Loucy (cell line): Measurements from ENCODE around the gene COX10.
"Not testable (repeated sequence)": the region's sequence is repeated elsewhere in the genome, so short reads cannot be mapped to it uniquely, and the experiment has no call there.

ENCODE experiments used
- H2AFZ ChIP-seq: fragments of 200-600 bp; sonication (generic); 2 replicates; pipeline ENCODE4 v1.6.0; 2016; ENCODE audit warnings: antibody characterized with exemption, mild to moderate bottlenecking, low read length, moderate library complexity
- H3F3A ChIP-seq: fragments of 200-600 bp; 2 replicates; pipeline ENCODE4 v1.6.0; 2016; ENCODE audit warnings: antibody characterized with exemption, low read depth, mild to moderate bottlenecking
- H3K27me3 ChIP-seq: fragments of 200-600 bp; sonication (generic); 2 replicates; pipeline ENCODE4 v1.6.1; 2014; ENCODE audit warnings: low read length, mild to moderate bottlenecking; ENCODE audit not compliant: insufficient read depth, poor library complexity, severe bottlenecking
- H3K36me3 ChIP-seq: fragments of 200-600 bp; sonication (generic); 2 replicates; pipeline ENCODE4 v1.6.1; 2016; ENCODE audit warnings: low read length; ENCODE audit not compliant: insufficient read depth
- H3K4me1 ChIP-seq: fragments of 200-600 bp; sonication (generic); 2 replicates; pipeline ENCODE4 v1.5.1; 2014; ENCODE audit warnings: low read length, mild to moderate bottlenecking; ENCODE audit not compliant: insufficient read depth, poor library complexity, severe bottlenecking
- H3K4me2 ChIP-seq: fragments of 200-600 bp; sonication (generic); 2 replicates; pipeline ENCODE4 v1.6.0; 2014; ENCODE audit warnings: antibody characterized with exemption, low read length, low read depth, mild to moderate bottlenecking; ENCODE audit not compliant: poor library complexity, severe bottlenecking
- H3K4me3 ChIP-seq: fragments of 200-600 bp; sonication (generic); 2 replicates; pipeline ENCODE4 v1.5.1; 2014; ENCODE audit warnings: low read length, mild to moderate bottlenecking, mixed read lengths; ENCODE audit not compliant: poor library complexity, severe bottlenecking
- H3K79me2 ChIP-seq: fragments of 200-600 bp; sonication (generic); 2 replicates; pipeline ENCODE4 v1.6.1; 2014; ENCODE audit warnings: low read length; ENCODE audit not compliant: insufficient read depth
- H3K9ac ChIP-seq: fragments of 200-600 bp; sonication (generic); 2 replicates; pipeline ENCODE4 v1.6.0; 2014; ENCODE audit warnings: mild to moderate bottlenecking, low read depth, low read length, moderate library complexity; ENCODE audit not compliant: poor library complexity, severe bottlenecking
- H3K9me2 ChIP-seq: fragments of 200-600 bp; sonication (generic); replicated peaks from 2 replicates; pipeline ENCODE4 v1.6.1; 2016; ENCODE audit warnings: low read depth, low read length, mixed read lengths
- H3K9me3 ChIP-seq: fragments of 200-600 bp; sonication (generic); 2 replicates; pipeline ENCODE4 v1.6.1; 2014; ENCODE audit warnings: mild to moderate bottlenecking, antibody characterized with exemption, low read length, low read depth; ENCODE audit not compliant: insufficient read depth
- H4K20me1 ChIP-seq: fragments of 200-600 bp; sonication (generic); 2 replicates; pipeline ENCODE4 v1.6.0; 2014; ENCODE audit warnings: antibody characterized with exemption, low read length, mild to moderate bottlenecking; ENCODE audit not compliant: insufficient read depth, poor library complexity, severe bottlenecking
- EZH2phosphoT487 ChIP-seq: fragments of 200-600 bp; IDR thresholded peaks from 2 replicates; pipeline ENCODE4 v1.6.1; 2018; ENCODE audit warnings: antibody characterized with exemption, mild to moderate bottlenecking, moderate library complexity, borderline replicate concordance
- TF ChIP-seq, protein P1 (sequence below): fragments of 200-600 bp; sonication (generic); conservative IDR thresholded peaks from 2 replicates; pipeline ENCODE4 v1.5.1; 2014; ENCODE audit warnings: mild to moderate bottlenecking, antibody characterized with exemption, low read length

Gene COX10

DNA sequence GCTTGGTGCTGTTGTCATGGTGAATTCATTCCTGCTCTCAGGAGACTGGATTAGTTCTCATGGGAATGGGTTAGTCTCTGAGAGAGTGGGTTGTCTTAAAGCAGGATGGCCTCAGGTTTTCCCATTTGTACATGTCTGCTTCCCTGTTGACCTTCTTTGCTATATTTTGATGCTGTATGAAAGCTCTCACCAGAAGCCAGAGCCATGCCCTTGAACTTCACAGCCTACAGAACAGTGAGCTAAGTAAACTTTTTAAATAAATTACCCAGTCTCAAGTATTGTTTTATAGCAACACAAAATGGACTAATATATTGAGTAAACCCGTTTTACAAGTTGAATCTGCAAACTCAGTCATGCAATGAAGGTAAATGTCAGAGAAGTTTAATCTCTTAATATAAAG is 100.6 kb downstream of the COX10 start:
- Histone ChIP-seq H3K27me3 (no peaks in the 10 kb centered on the region), H3K9me2 (no peaks in the 10 kb centered on the region), H4K20me1 (no peaks in the 10 kb centered on the region), H3F3A (no peaks in the 10 kb centered on the region), H3K4me1 (no peaks in the 10 kb centered on the region), H3K36me3 (peaks cover 6% of the 10 kb centered on the region; the same call in 1 of the 2 replicates), H3K9ac (no peak overlapping the region), H3K9me3 (peaks cover 14% of the 10 kb centered on the region; the same call in 1 of the 2 replicates), H3K79me2 (no peaks in the 10 kb centered on the region), H2AFZ (no peak overlapping the region), H3K4me3 (no peak overlapping the region), H3K4me2 (no peak overlapping the region)
- no peak for TF ChIP-seq EZH2phosphoT487
- TF ChIP-seq, protein P1, sequence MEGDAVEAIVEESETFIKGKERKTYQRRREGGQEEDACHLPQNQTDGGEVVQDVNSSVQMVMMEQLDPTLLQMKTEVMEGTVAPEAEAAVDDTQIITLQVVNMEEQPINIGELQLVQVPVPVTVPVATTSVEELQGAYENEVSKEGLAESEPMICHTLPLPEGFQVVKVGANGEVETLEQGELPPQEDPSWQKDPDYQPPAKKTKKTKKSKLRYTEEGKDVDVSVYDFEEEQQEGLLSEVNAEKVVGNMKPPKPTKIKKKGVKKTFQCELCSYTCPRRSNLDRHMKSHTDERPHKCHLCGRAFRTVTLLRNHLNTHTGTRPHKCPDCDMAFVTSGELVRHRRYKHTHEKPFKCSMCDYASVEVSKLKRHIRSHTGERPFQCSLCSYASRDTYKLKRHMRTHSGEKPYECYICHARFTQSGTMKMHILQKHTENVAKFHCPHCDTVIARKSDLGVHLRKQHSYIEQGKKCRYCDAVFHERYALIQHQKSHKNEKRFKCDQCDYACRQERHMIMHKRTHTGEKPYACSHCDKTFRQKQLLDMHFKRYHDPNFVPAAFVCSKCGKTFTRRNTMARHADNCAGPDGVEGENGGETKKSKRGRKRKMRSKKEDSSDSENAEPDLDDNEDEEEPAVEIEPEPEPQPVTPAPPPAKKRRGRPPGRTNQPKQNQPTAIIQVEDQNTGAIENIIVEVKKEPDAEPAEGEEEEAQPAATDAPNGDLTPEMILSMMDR, result no peak

DNA sequence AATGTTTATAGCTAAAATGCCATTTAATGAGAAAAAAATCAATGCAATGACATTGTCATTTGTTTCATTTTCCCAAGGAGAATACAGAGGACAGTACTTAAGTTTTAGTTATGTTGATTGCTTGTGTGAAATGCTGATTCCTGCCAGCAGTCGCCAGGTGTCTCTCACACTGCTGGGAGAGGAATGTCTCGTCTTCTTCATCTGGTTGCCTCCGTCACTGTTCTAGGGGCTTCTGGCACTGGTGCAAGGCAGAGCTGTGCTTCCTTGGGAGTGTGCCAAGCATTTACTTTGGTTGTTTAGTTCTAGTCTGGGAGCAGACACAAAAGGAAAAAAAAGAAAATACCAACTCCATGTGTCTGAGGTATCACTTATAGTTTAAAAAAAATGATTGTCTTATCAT is 107.7 kb downstream of the COX10 start:
- not testable (repeated sequence) for H3K27me3 ChIP-seq, H3K4me2 ChIP-seq, H2AFZ ChIP-seq, H3K9me2 ChIP-seq, H3K4me3 ChIP-seq, H3K9me3 ChIP-seq, H3K36me3 ChIP-seq, H3K4me1 ChIP-seq, H3F3A ChIP-seq, H4K20me1 ChIP-seq, H3K9ac ChIP-seq, H3K79me2 ChIP-seq

DNA sequence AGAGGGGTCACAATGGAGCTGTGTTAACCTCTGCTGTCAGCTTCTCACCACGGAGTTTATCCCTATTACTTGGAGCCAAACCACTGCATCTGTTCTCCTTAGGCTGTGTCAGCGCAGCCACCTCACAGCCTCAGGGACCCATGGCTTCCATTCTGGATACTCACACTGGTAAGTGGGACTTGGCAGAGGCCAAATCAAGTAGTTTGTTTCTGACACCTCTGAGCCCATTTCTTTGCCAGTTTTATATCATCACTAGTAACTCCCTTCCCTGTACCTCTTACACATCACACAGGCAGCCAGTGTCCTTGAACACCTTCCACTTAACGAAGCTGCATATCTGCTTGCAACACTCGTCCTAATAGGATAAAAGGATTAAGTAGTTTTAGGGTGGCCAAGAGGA is 108.5 kb downstream of the COX10 start:
- not testable (repeated sequence) for H3K27me3 ChIP-seq, H3K9ac ChIP-seq, H3K4me1 ChIP-seq, H3F3A ChIP-seq, H4K20me1 ChIP-seq, H3K9me2 ChIP-seq, H3K36me3 ChIP-seq, H3K4me2 ChIP-seq, H3K4me3 ChIP-seq, H3K79me2 ChIP-seq, H2AFZ ChIP-seq, H3K9me3 ChIP-seq

DNA sequence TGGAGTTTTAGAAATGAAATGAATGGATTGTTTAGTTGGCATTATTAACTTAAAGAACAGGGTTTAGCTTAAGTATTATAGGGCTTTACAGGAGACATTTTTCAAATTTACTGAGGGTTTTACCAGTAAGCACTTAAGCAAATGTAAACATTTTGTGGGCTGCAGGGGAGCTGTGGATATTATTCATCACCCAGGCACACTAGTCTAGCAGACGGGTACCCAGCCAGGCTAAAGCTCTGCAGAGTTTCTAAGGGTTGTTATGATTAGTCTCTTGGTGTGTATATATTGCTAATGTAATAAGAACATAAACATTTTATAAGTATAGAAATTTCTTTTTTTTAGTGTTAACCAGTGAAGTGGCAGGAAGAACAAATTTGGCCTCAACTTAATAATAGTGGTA is 110.6 kb downstream of the COX10 start:
- H3K9me3 ChIP-seq, H3K4me2 ChIP-seq, H3K36me3 ChIP-seq, H3F3A ChIP-seq, H2AFZ ChIP-seq, H3K27me3 ChIP-seq, H4K20me1 ChIP-seq, H3K9ac ChIP-seq, H3K9me2 ChIP-seq, H3K4me1 ChIP-seq, H3K79me2 ChIP-seq, H3K4me3 ChIP-seq: not testable (repeated sequence)

DNA sequence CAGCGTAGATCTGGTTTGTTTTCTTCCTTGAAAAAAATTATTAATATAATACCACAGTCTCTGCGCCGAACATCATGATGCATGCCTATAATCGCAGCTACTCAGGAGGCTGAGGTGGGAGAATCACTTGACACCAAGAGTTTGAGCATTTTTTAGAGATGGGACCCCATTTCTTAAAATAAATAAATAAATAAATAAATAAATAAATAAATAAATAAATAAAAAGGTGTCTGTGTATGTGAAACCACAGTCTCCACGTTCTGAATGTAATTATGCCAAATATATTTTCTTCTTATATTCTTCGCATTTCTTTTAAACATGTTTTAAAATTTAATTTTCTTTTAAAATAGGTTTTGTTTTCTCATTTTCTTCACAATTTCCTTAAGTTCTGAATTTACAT is 112.8 kb downstream of the COX10 start:
- not testable (repeated sequence) for H3K9ac ChIP-seq, H3F3A ChIP-seq, H3K9me3 ChIP-seq, H3K4me3 ChIP-seq, H3K27me3 ChIP-seq, H4K20me1 ChIP-seq, H3K36me3 ChIP-seq, H2AFZ ChIP-seq, H3K9me2 ChIP-seq, H3K4me2 ChIP-seq, H3K79me2 ChIP-seq, H3K4me1 ChIP-seq

DNA sequence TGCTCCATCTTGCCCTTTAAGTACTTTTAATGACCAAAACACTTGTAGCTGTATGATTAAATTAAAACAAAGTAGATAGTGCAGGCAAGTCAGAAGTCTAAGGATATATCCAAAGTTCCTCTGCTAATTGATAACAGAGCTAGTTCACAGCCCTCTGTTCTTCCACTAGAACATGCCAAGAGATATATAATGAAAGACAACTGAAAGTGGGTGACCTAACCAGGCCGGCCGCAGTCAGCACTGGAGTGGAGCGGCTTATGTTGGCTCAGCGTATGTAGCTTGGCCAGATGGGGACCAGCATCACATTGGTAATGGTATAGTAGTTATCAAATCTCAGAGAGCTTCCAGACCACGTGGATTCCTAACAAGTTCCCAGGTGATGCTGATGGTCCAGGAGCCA is 115.2 kb downstream of the COX10 start:
- H2AFZ ChIP-seq, H3K9me2 ChIP-seq, H3K4me2 ChIP-seq, H3K79me2 ChIP-seq, H4K20me1 ChIP-seq, H3K4me3 ChIP-seq, H3F3A ChIP-seq, H3K9me3 ChIP-seq, H3K9ac ChIP-seq, H3K36me3 ChIP-seq, H3K4me1 ChIP-seq: not testable (repeated sequence)
- H3K27me3 ChIP-seq, result peaks cover 11% of the 10 kb centered on the region

DNA sequence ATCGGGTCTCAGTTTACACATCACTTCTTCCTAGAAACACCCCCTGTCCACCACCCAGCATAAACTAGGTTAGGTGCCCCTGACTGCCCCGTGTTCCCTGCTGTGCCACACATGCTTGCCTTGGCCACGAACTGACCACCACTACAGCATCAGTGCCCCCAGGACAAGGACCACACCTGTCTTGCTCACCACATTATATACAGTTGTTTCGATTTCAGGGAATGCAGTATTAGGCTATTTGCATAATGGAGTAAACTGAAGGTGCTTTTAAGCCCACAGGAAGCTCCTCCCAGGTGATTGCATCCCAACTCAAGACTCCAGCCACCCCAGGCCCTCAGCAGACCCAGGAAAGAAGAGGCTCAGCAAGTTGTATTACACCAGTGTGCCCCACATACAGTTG is 117.1 kb downstream of the COX10 start:
- not testable (repeated sequence) for H3K9ac ChIP-seq, H3F3A ChIP-seq, H3K4me3 ChIP-seq, H3K4me1 ChIP-seq, H3K9me3 ChIP-seq, H2AFZ ChIP-seq, H3K9me2 ChIP-seq, H3K79me2 ChIP-seq, H3K36me3 ChIP-seq, H4K20me1 ChIP-seq, H3K4me2 ChIP-seq
- H3K27me3 ChIP-seq, result peaks cover 30% of the 10 kb centered on the region
